ENCODE data around the gene ZBTB7C.

ZBTB7C gene

DNA sequence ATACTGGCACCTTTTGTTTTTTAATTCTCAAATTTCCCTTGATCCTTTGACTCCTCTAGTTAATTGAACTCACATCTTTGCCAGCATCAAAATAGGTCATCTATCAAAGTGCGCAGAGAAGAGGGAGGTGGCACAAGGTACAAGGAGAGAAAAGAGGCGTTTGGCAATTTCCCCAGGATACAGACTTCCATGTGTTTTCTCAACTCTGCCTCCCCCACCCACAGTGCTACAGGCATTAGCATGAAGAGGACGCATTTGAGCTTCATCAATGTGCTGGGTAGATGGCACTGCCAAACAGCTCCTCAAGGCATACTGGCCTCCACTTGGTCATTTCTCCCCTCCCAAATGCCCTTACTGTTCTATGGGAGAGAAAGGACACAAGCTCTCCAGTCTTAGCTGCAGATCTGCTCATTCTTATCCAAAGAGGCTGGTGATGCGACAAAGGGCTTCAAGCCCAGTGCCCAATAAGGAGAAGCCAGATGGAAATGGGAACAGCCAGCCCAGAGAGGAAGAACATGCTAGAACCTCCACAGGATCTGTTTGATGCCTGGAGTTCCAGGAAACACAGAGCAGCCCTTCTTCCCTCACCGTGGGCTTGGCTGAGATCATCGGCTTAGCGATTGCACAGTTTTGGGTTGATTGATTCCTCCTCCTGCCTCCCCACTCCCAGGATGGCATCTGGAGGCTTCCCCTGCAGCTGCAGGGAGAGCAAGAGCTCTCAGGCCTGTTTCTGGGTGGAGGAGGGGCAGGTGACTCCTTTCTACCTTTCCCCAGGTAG, 334.1 kb downstream of the ZBTB7C start:
- H3K9ac ChIP-seq (ENCODE audit: low read depth, low read length, poor library complexity, severe bottlenecking), result no peak overlapping the region
- H3K36me3 ChIP-seq (ENCODE audit: insufficient read depth, low read length), result no peaks in the 10 kb centered on the region
- no peaks in the 10 kb centered on the region for H4K20me1 ChIP-seq (ENCODE audit: insufficient read depth, low read length, poor library complexity, severe bottlenecking)
- H3K4me3 ChIP-seq (ENCODE audit: low read length, poor library complexity, severe bottlenecking), result no peak overlapping the region
- no peak overlapping the region for H2AFZ ChIP-seq (ENCODE audit: low read length)
- TF ChIP-seq CTCF (conservative IDR thresholded peaks at IDR 0.05; ENCODE audit: low read length), result no peak
- no peak for TF ChIP-seq EZH2phosphoT487 (IDR thresholded peaks at IDR 0.05; ENCODE audit: borderline replicate concordance)
- peaks cover 3% of the 10 kb centered on the region for H3K4me1 ChIP-seq (ENCODE audit: insufficient read depth, low read length, poor library complexity, severe bottlenecking)
- no peaks in the 10 kb centered on the region for H3K27me3 ChIP-seq (ENCODE audit: insufficient read depth, low read length, poor library complexity, severe bottlenecking)
- no peaks in the 10 kb centered on the region for H3F3A ChIP-seq (ENCODE audit: low read depth)
- no peaks in the 10 kb centered on the region for H3K9me3 ChIP-seq (ENCODE audit: insufficient read depth, low read depth, low read length)
- no peaks in the 10 kb centered on the region for H3K9me2 ChIP-seq (replicated peaks; ENCODE audit: low read depth, low read length)
- H3K4me2 ChIP-seq (ENCODE audit: low read depth, low read length, poor library complexity, severe bottlenecking), result no peak overlapping the region
- no peaks in the 10 kb centered on the region for H3K79me2 ChIP-seq (ENCODE audit: insufficient read depth, low read length)

DNA sequence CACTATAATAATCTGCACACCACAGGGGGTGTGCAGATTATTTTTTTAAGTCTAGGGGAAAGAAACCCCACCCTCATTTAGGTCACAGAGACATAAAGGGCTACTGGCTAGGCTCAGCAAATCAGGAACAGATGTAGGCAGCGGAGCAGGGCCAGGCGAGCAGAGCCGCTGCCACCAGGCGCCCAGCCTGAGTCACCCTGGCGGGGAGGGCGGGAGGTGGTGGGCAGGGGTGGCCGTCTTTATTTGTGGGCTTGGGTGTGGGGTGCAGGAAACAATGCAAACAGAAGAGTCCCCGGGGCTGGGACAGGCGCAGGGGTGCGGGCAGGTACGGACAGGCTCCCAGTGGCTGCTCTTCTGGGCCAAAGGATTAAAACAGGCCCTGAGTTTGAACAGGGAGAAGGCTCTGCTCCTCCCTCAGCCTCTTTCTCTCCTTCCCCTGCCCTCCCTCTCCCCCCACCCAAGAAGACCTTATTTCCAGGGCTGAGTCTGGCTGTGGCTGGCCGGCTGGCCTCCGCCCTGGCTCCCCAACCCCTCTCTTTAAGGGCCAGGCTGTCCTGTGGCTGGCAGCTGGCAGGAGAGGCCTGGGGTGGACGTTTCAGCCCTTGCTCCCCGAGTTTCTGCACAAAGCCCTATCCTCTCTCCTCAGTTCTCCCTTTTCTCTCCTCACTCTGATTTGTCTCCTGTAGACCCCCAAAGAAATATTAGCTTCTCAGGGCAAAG, 335.8 kb downstream of the ZBTB7C start:
- H3K4me2 ChIP-seq (ENCODE audit: low read depth, low read length, poor library complexity, severe bottlenecking), result no peak overlapping the region

More for the DNA sequence above, 335.8 kb downstream of the ZBTB7C start:
- Histone ChIP-seq H2AFZ (ENCODE audit: low read length) (no peak overlapping the region), H4K20me1 (ENCODE audit: insufficient read depth, low read length, poor library complexity, severe bottlenecking) (no peaks in the 10 kb centered on the region), H3K4me3 (ENCODE audit: low read length, poor library complexity, severe bottlenecking) (no peak overlapping the region), H3K9ac (ENCODE audit: low read depth, low read length, poor library complexity, severe bottlenecking) (no peak overlapping the region), H3F3A (ENCODE audit: low read depth) (no peaks in the 10 kb centered on the region), H3K27me3 (ENCODE audit: insufficient read depth, low read length, poor library complexity, severe bottlenecking) (no peaks in the 10 kb centered on the region), H3K9me3 (ENCODE audit: insufficient read depth, low read depth, low read length) (no peaks in the 10 kb centered on the region), H3K4me1 (ENCODE audit: insufficient read depth, low read length, poor library complexity, severe bottlenecking) (no peaks in the 10 kb centered on the region), H3K36me3 (ENCODE audit: insufficient read depth, low read length) (no peaks in the 10 kb centered on the region), H3K79me2 (ENCODE audit: insufficient read depth, low read length) (no peaks in the 10 kb centered on the region), H3K9me2 (replicated peaks; ENCODE audit: low read depth, low read length) (no peaks in the 10 kb centered on the region)
- TF ChIP-seq EZH2phosphoT487 (IDR thresholded peaks at IDR 0.05; ENCODE audit: borderline replicate concordance) (no peak), CTCF (conservative IDR thresholded peaks at IDR 0.05; ENCODE audit: low read length) (no peak)

All from Loucy (cell line).